Measurements from ENCODE around the gene DRD1. TPM values are rescaled to one million over a fixed set of nuclear protein-coding genes. Genes with fewer than 3 reads are reported as not detected.

The DRD1 gene
- total RNA-seq, 1 donor from 2014 or later = not detected

GRCh38 chr5:175422058-175422457, 21.9 kb downstream of the DRD1 start:
- TF ChIP-seq CTCF (IDR thresholded peaks at IDR 0.05; ENCODE audit: insufficient read depth, low read length, poor library complexity, severe bottlenecking) = no peak
- DNase-seq (ENCODE audit: low read depth) = no peak
- Histone ChIP-seq H3K4me3 (ENCODE audit: low read depth, low read length) (no peak overlapping the region), H3K36me3 (ENCODE audit: control insufficient read depth, insufficient read depth, low read length) (no peaks in the 10 kb centered on the region), H3K27me3 (ENCODE audit: control insufficient read depth, insufficient read depth, low read length) (no peaks in the 10 kb centered on the region)

- no peak for TF ChIP-seq CTCF (IDR thresholded peaks at IDR 0.05; ENCODE audit: insufficient read depth, low read length, poor library complexity, severe bottlenecking)
- H3K36me3 ChIP-seq (ENCODE audit: control insufficient read depth, insufficient read depth, low read length) = no peaks in the 10 kb centered on the region
Observed at GRCh38 chr5:175420383-175420782, 23.6 kb downstream of the DRD1 start.

GRCh38 chr5:175418251-175418650, 25.7 kb downstream of the DRD1 start:
- no peaks in the 10 kb centered on the region for H3K36me3 ChIP-seq (ENCODE audit: control insufficient read depth, insufficient read depth, low read length)
- no peak overlapping the region for H3K4me3 ChIP-seq (ENCODE audit: low read depth, low read length)
- no peak for TF ChIP-seq CTCF (IDR thresholded peaks at IDR 0.05; ENCODE audit: insufficient read depth, low read length, poor library complexity, severe bottlenecking)
- no peak for DNase-seq (ENCODE audit: low read depth)
- no peaks in the 10 kb centered on the region for H3K27me3 ChIP-seq (ENCODE audit: control insufficient read depth, insufficient read depth, low read length)

More at GRCh38 chr5:175420383-175420782, 23.6 kb downstream of the DRD1 start:
- DNase-seq (ENCODE audit: low read depth) = no peak
- H3K27me3 ChIP-seq (ENCODE audit: control insufficient read depth, insufficient read depth, low read length) = no peaks in the 10 kb centered on the region
- no peak overlapping the region for H3K4me3 ChIP-seq (ENCODE audit: low read depth, low read length)

- no peak for DNase-seq (ENCODE audit: low read depth)
- Histone ChIP-seq H3K27me3 (ENCODE audit: control insufficient read depth, insufficient read depth, low read length) (no peaks in the 10 kb centered on the region), H3K36me3 (ENCODE audit: control insufficient read depth, insufficient read depth, low read length) (no peaks in the 10 kb centered on the region), H3K4me3 (ENCODE audit: low read depth, low read length) (no peak overlapping the region)
- no peak for TF ChIP-seq CTCF (IDR thresholded peaks at IDR 0.05; ENCODE audit: insufficient read depth, low read length, poor library complexity, severe bottlenecking)
Observed at GRCh38 chr5:175417384-175417783, 26.6 kb downstream of the DRD1 start.

- no peak for TF ChIP-seq CTCF (IDR thresholded peaks at IDR 0.05; ENCODE audit: insufficient read depth, low read length, poor library complexity, severe bottlenecking)
- DNase-seq (ENCODE audit: low read depth) = no peak
- Histone ChIP-seq H3K36me3 (ENCODE audit: control insufficient read depth, insufficient read depth, low read length) (no peaks in the 10 kb centered on the region), H3K4me3 (ENCODE audit: low read depth, low read length) (no peak overlapping the region), H3K27me3 (ENCODE audit: control insufficient read depth, insufficient read depth, low read length) (no peaks in the 10 kb centered on the region)
Observed at GRCh38 chr5:175415303-175415702, 28.7 kb downstream of the DRD1 start.

GRCh38 chr5:175410926-175411325, 33.1 kb downstream of the DRD1 start:
- DNase-seq (ENCODE audit: low read depth) = no peak
- Histone ChIP-seq H3K27me3 (ENCODE audit: control insufficient read depth, insufficient read depth, low read length) (no peaks in the 10 kb centered on the region), H3K4me3 (ENCODE audit: low read depth, low read length) (no peak overlapping the region), H3K36me3 (ENCODE audit: control insufficient read depth, insufficient read depth, low read length) (no peaks in the 10 kb centered on the region)
- TF ChIP-seq CTCF (IDR thresholded peaks at IDR 0.05; ENCODE audit: insufficient read depth, low read length, poor library complexity, severe bottlenecking) = no peak
